ENCODE measurements around the gene KLC1.

DNA sequence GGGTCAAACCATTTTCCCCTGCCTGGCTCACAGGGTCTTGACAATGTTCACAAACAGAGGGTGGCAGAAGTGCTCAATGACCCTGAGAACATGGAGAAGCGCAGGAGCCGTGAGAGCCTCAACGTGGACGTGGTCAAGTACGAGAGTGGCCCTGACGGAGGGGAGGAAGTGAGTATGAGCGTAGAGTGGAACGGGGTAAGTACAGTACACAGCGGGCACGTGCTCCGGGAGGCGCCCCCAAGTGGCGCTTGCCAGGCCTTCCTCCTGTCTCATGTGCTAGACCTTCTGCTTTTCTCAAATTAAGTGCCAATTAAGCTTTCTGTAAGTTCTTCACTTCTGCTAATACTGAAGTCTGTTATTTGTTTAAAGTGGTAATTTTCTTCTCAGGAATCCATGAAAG is 50.3 kb downstream of the KLC1 start:
- TF ChIP-seq POLR2A (IDR thresholded peaks at IDR 0.05) (no peak), CTCF (IDR thresholded peaks at IDR 0.05) (peak in 3 of 4 experiments; percentile 29 to 38 (median 35)), POLR2AphosphoS5 (IDR thresholded peaks at IDR 0.05) (peak in 1 of 4 donors; percentile 10), EP300 (IDR thresholded peaks at IDR 0.05) (no peak)

Data from sigmoid colon (tissue), 4 donors.